ENCODE results near the gene ST6GALNAC5.

Gene ST6GALNAC5

DNA sequence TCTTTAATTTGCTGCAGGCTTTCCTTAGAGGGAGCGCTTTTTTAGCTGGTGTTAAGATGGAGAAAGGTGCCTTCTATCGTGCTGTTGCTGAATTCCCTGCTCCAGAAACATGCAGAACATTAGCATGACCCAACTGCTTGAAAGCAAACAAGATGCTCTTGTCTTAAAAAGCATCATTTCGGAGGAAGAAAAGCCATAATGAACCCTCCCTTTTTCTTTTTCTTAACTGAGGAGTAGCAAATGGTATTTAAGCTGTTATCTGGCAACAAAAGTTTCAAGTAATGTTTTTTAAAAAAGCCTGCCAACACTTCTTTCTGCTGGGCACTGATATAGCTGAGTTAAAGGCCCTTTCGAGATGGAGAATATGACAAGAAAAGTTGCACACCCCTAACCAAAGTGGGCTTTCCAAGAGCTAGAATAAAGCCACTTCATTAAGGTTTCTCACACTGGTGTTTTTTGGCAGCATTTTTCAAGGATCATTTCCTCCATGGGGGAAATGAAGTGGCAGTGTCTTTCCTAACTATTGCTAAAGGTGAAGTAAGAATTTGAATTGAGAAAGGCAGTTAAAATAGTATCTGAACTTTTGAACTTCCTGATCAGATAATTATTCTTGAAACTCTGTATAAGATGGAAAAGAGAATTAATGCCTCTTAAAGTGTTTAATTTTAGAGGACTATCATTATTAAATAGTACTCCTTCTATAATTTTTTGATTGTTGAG, 38.8 kb downstream of the ST6GALNAC5 start:
- no peak for TF ChIP-seq CTCF (IDR thresholded peaks at IDR 0.05; ENCODE audit: low read depth, low read length)
- no peaks in the 10 kb centered on the region for H3K27me3 ChIP-seq (ENCODE audit: insufficient read depth, low read depth, severe bottlenecking)
- no peak overlapping the region for H3K4me3 ChIP-seq (ENCODE audit: low read depth, low read length)
- no peak overlapping the region for H3K27ac ChIP-seq
- H3K9me3 ChIP-seq (ENCODE audit: severe bottlenecking) = no peaks in the 10 kb centered on the region
- H3K36me3 ChIP-seq = peaks cover 72% of the 10 kb centered on the region
- no peak for DNase-seq

- Histone ChIP-seq H3K4me3 (ENCODE audit: low read depth, low read length) (no peak overlapping the region), H3K36me3 (peaks cover 55% of the 10 kb centered on the region), H3K27ac (no peak overlapping the region), H3K9me3 (ENCODE audit: severe bottlenecking) (no peaks in the 10 kb centered on the region), H3K27me3 (ENCODE audit: insufficient read depth, low read depth, severe bottlenecking) (no peaks in the 10 kb centered on the region)
- no peak for TF ChIP-seq CTCF (IDR thresholded peaks at IDR 0.05; ENCODE audit: low read depth, low read length)
- no peak for DNase-seq
These were observed 42.0 kb downstream of the ST6GALNAC5 start for GRCh38 chr1:76909311-76909710.

DNA sequence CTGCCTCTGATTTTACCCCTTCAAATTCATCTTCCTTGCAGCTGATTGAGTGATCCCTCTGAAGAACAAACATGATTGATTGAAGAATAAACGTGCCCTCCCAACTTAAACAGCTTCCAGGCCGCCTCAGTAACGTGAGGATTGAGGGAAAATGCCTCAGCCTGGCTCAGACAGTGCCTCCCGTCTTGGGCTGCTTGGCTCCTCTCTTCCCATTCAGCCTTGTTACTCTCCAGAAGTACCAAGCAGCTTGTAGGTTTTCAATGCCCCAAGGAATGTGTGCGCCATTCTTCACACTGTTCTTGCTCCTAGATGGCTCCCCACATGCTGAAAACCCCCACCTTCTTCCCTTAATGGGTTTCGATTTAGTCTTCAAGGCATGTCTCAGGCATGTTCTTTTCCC, 51.8 kb downstream of the ST6GALNAC5 start:
- DNase-seq = no peak
- H3K27ac ChIP-seq = no peak overlapping the region; the same call in 1 of the 2 replicates
- no peaks in the 10 kb centered on the region for H3K27me3 ChIP-seq (ENCODE audit: insufficient read depth, low read depth, severe bottlenecking)
- no peaks in the 10 kb centered on the region for H3K9me3 ChIP-seq (ENCODE audit: severe bottlenecking)
- H3K4me3 ChIP-seq (ENCODE audit: low read depth, low read length) = no peak overlapping the region
- TF ChIP-seq CTCF (IDR thresholded peaks at IDR 0.05; ENCODE audit: low read depth, low read length) = no peak
- H3K36me3 ChIP-seq = peaks cover 69% of the 10 kb centered on the region

GRCh38 chr1:76921590-76921989, 54.3 kb downstream of the ST6GALNAC5 start:
- Histone ChIP-seq H3K27me3 (ENCODE audit: insufficient read depth, low read depth, severe bottlenecking) (no peaks in the 10 kb centered on the region), H3K9me3 (ENCODE audit: severe bottlenecking) (no peaks in the 10 kb centered on the region), H3K36me3 (peaks cover 71% of the 10 kb centered on the region), H3K27ac (no peak overlapping the region), H3K4me3 (ENCODE audit: low read depth, low read length) (no peak overlapping the region)
- DNase-seq = no peak
- TF ChIP-seq CTCF (IDR thresholded peaks at IDR 0.05; ENCODE audit: low read depth, low read length) = no peak

- Histone ChIP-seq H3K27me3 (ENCODE audit: insufficient read depth, low read depth, severe bottlenecking) (no peaks in the 10 kb centered on the region), H3K4me3 (ENCODE audit: low read depth, low read length) (no peak overlapping the region), H3K36me3 (peaks cover 75% of the 10 kb centered on the region), H3K27ac (no peak overlapping the region), H3K9me3 (ENCODE audit: severe bottlenecking) (peaks cover 4% of the 10 kb centered on the region)
- DNase-seq = no peak
- no peak for TF ChIP-seq CTCF (IDR thresholded peaks at IDR 0.05; ENCODE audit: low read depth, low read length)
These were observed 58.5 kb downstream of the ST6GALNAC5 start for GRCh38 chr1:76925825-76926224.

GRCh38 chr1:76928522-76928921, 61.2 kb downstream of the ST6GALNAC5 start:
- DNase-seq = no peak
- Histone ChIP-seq H3K4me3 (ENCODE audit: low read depth, low read length) (no peak overlapping the region), H3K9me3 (ENCODE audit: severe bottlenecking) (peaks cover 7% of the 10 kb centered on the region), H3K36me3 (peaks cover 73% of the 10 kb centered on the region), H3K27me3 (ENCODE audit: insufficient read depth, low read depth, severe bottlenecking) (no peaks in the 10 kb centered on the region), H3K27ac (no peak overlapping the region)
- no peak for TF ChIP-seq CTCF (IDR thresholded peaks at IDR 0.05; ENCODE audit: low read depth, low read length)
